NCI-H748 treated with DMSO at 0.1 percent for 48 hours (cell line): ENCODE measurements around the gene AK9.
A peak's percentile ranks its signal among the peaks of the same experiment; 100 is the strongest.

Experiments
- DNase-seq: peaks from one replicate; lab custom pipeline; 2025; lab: John Stamatoyannopoulos, UW

AK9 gene

GRCh38 chr6:109456710-109457561 lies 234.1 kb downstream of the AK9 start:
- DNase-seq = no peak

GRCh38 chr6:109456111-109456583 lies 234.9 kb downstream of the AK9 start:
- no peak for DNase-seq

GRCh38 chr6:109455437-109456110 lies 235.4 kb downstream of the AK9 start, which contains the start of gene MICAL1:
TSS of gene MICAL1 (minus strand) at chr6:109455772. CDS start at chr6:109454196, 1,576 bp downstream.
- DNase-seq = peak; percentile 38

GRCh38 chr6:109454496-109455436 lies 236.2 kb downstream of the AK9 start:
- peak; percentile 39 for DNase-seq

- DNase-seq = no peak
Measured at GRCh38 chr6:109453594-109454495, 237.2 kb downstream of the AK9 start.

GRCh38 chr6:109453156-109453555 lies 237.8 kb downstream of the AK9 start:
- DNase-seq = no peak

GRCh38 chr6:109452181-109452580 lies 238.8 kb downstream of the AK9 start:
- DNase-seq = no peak

- no peak for DNase-seq
Measured at GRCh38 chr6:109451376-109451775, 239.6 kb downstream of the AK9 start.

GRCh38 chr6:109450801-109451200 lies 240.2 kb downstream of the AK9 start:
- no peak for DNase-seq

- DNase-seq = no peak
Measured at GRCh38 chr6:109449795-109450673, 241.0 kb downstream of the AK9 start.

- DNase-seq = no peak
Measured at GRCh38 chr6:109449064-109449794, 241.8 kb downstream of the AK9 start.

GRCh38 chr6:109448615-109449014 lies 242.4 kb downstream of the AK9 start:
- DNase-seq = no peak

GRCh38 chr6:109447878-109448555 lies 243.0 kb downstream of the AK9 start:
- DNase-seq = no peak

- DNase-seq = no peak
Measured at GRCh38 chr6:109447087-109447486, 243.9 kb downstream of the AK9 start.

- DNase-seq = no peak
Measured at GRCh38 chr6:109446541-109446940, 244.5 kb downstream of the AK9 start.

GRCh38 chr6:109446072-109446471 lies 244.9 kb downstream of the AK9 start:
- no peak for DNase-seq

GRCh38 chr6:109445382-109445781 lies 245.6 kb downstream of the AK9 start:
- DNase-seq = no peak

- DNase-seq = no peak
Measured at GRCh38 chr6:109443425-109443950, 247.5 kb downstream of the AK9 start.
